ENCODE measurements around the gene PLA2R1. TPM values are rescaled to one million over a fixed set of nuclear protein-coding genes. Genes with fewer than 3 reads are reported as not detected.

PLA2R1 gene
- total RNA-seq, 1 experiment from 2014 or later: 5.7 TPM

- DNase-seq (ENCODE audit: low read depth, low spot score) (no peak), ATAC-seq (peak; percentile 56)
- intact Hi-C loops (cut with micrococcal nuclease; ENCODE audit: unreplicated experiment) (no loop called here), in situ Hi-C loops (cut with HindIII; ENCODE audit: low pct_unique_long_range_greater_than_20kb, low sequenced_read_pairs) (no loop called here)
- Histone ChIP-seq H3K4me1 (ENCODE audit: control insufficient read depth, insufficient read depth, low read length) (no peaks in the 10 kb centered on the region), H3K36me3 (ENCODE audit: control insufficient read depth, insufficient read depth, low read length) (no peaks in the 10 kb centered on the region), H3K4me3 (ENCODE audit: low read depth in 2 of 2, low read length in 2 of 2) (peak overlapping the region; percentile 37 to 66), H3K27ac (ENCODE audit: low read length) (no peak overlapping the region), H3K27me3 (ENCODE audit: control insufficient read depth, insufficient read depth, low read length) (peaks cover 10% of the 10 kb centered on the region), H3K9me3 (ENCODE audit: control insufficient read depth, insufficient read depth, low read depth, low read length) (no peaks in the 10 kb centered on the region)
- CTCF ChIA-PET: no interaction called here
- TF ChIP-seq TCF7L2 (IDR thresholded peaks at IDR 0.05; ENCODE audit: low read depth, low read length): no peak
- TF ChIP-seq SIN3A (IDR thresholded peaks at IDR 0.05; ENCODE audit: borderline replicate concordance, insufficient read depth, low read depth, low read length): no peak
- POLR2A ChIA-PET: no interaction called here
- no TSS peak for BruUV-seq (replicated peaks)
Observed at GRCh38 chr2:159904959-159905305, 157.5 kb downstream of the PLA2R1 start.

GRCh38 chr2:159904127-159904958, 158.1 kb downstream of the PLA2R1 start, which contains the start of gene LY75:
Gene LY75, minus strand, starts transcription at chr2:159904756.
- intact Hi-C loops (cut with micrococcal nuclease; ENCODE audit: unreplicated experiment) (no loop called here), in situ Hi-C loops (cut with HindIII; ENCODE audit: low pct_unique_long_range_greater_than_20kb, low sequenced_read_pairs) (no loop called here)
- H3K27ac ChIP-seq (ENCODE audit: low read length): no peak within 1 kb of the TSS
- no peak for TF ChIP-seq POLR2AphosphoS5 (IDR thresholded peaks at IDR 0.05; ENCODE audit: low read depth, low read length)
- TF ChIP-seq SIN3A (IDR thresholded peaks at IDR 0.05; ENCODE audit: borderline replicate concordance, insufficient read depth, low read depth, low read length): no peak
- no peak for TF ChIP-seq CTCF (IDR thresholded peaks at IDR 0.05)
- TF ChIP-seq TCF7L2 (IDR thresholded peaks at IDR 0.05; ENCODE audit: low read depth, low read length): no peak
- TF ChIP-seq REST (IDR thresholded peaks at IDR 0.05; ENCODE audit: insufficient read depth in 1 of 2, low read depth in 2 of 2, low read length in 1 of 2): no peak
- peak; percentile 86 for ATAC-seq
- ChIA-PET POLR2A (no interaction called here), CTCF (no interaction called here)
- BruUV-seq (replicated peaks): no TSS peak
- H3K27me3 ChIP-seq (ENCODE audit: control insufficient read depth, insufficient read depth, low read length): peaks cover 10% of the 10 kb centered on the region
- DNase-seq (ENCODE audit: low read depth, low spot score): no peak
- no peaks in the 10 kb centered on the region for H3K4me1 ChIP-seq (ENCODE audit: control insufficient read depth, insufficient read depth, low read length)
- no peaks in the 10 kb centered on the region for H3K36me3 ChIP-seq (ENCODE audit: control insufficient read depth, insufficient read depth, low read length)
- peak within 1 kb of the TSS; percentile 37 to 66 for H3K4me3 ChIP-seq (ENCODE audit: low read depth in 2 of 2, low read length in 2 of 2)
- H3K9me3 ChIP-seq (ENCODE audit: control insufficient read depth, insufficient read depth, low read depth, low read length): no peaks in the 10 kb centered on the region

All from Panc1 (cell line).